ENCODE measurements around the gene NAA38.
"Not testable (repeated sequence)": the region's sequence is repeated elsewhere in the genome, so short reads cannot be mapped to it uniquely, and the experiment has no call there.

Gene NAA38

DNA sequence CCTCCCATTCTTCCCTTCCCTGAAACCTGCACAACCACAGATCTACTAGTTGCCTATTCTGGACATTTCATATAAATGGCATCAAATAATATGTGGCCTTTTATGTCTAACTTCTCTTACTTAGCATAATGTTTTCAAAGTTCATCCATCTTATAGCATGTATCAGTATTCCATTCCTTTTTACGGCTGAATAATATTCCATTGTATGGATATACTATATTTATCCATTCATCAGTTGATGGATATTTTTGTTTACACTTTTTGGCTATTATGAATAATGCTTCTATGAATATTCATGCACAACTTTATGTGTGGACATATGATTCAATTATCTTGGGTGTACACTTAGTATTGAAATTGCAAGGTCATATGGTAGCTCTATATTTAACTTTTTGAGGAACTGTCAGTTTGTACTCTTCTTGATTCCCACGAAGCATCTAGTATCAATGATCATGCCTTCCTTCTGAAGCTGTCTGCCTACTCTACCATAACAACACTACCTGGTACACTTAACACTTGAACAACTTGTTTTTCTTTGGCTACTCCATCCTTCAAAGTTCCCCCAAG is 18.5 kb upstream of the NAA38 start:
- no peaks in the 10 kb centered on the region for H3K9me3 ChIP-seq (ENCODE audit: control insufficient read depth, insufficient read depth, low read length)
- H3K4me1 ChIP-seq (ENCODE audit: control insufficient read depth, insufficient read depth, low read length), result no peaks in the 10 kb centered on the region
- H3K36me3 ChIP-seq (ENCODE audit: control insufficient read depth, insufficient read depth, low read length), result no peaks in the 10 kb centered on the region
- no peaks in the 10 kb centered on the region for H3K27me3 ChIP-seq (ENCODE audit: control insufficient read depth, insufficient read depth, low read length)
- no peak overlapping the region for H3K4me3 ChIP-seq (ENCODE audit: low read depth, low read length)
- no peak overlapping the region for H3K9ac ChIP-seq (ENCODE audit: low read depth, low read length)

DNA sequence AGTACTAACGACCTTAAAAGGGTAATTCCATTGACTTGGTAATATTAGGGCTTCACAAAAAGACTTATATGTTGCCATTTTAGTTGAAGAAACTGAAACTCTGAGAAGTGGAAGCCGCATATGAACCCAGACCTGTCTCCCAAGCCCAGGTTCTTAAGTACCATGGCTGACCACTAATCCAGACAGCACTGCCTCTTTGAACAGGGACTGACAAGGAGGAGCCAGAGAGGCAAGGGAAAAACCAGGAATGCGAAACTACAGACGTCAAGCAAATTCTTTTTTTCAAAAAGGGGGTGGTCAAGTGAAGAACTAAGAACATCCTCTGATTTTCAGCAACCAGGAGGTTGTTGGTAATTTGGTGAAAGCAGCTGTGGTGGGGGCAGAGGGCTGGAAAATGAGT is 15.7 kb upstream of the NAA38 start:
- H3K9ac ChIP-seq (ENCODE audit: low read depth, low read length), result no peak overlapping the region
- H3K36me3 ChIP-seq (ENCODE audit: control insufficient read depth, insufficient read depth, low read length), result no peaks in the 10 kb centered on the region
- H3K9me3 ChIP-seq (ENCODE audit: control insufficient read depth, insufficient read depth, low read length), result no peaks in the 10 kb centered on the region
- no peaks in the 10 kb centered on the region for H3K27me3 ChIP-seq (ENCODE audit: control insufficient read depth, insufficient read depth, low read length)
- H3K4me1 ChIP-seq (ENCODE audit: control insufficient read depth, insufficient read depth, low read length), result no peaks in the 10 kb centered on the region
- no peak overlapping the region for H3K4me3 ChIP-seq (ENCODE audit: low read depth, low read length)

DNA sequence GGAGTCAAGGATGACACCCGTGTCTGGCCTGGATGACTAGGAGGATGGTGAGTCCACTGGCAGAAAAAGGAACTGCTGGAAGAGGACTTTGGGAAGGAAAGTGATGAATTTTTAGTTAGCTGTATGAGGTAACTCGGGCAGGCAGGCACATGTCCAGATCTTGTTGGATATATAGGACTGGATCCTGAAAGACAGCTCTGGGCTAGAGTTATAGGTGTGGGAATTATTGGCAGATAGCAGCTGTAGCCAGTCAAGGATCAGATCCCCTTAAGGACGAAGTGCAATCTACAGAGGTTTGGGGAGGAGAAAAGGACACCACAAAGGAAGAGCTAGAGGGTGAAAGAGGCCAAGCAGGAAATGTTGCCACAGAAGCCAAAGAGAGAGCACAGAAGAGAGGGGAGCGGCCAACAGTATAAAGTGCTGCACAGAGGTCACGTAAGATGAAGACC is 10.5 kb upstream of the NAA38 start:
- Histone ChIP-seq H3K9ac (ENCODE audit: low read depth, low read length) (no peak overlapping the region), H3K36me3 (ENCODE audit: control insufficient read depth, insufficient read depth, low read length) (no peaks in the 10 kb centered on the region), H3K4me3 (ENCODE audit: low read depth, low read length) (no peak overlapping the region), H3K4me1 (ENCODE audit: control insufficient read depth, insufficient read depth, low read length) (no peaks in the 10 kb centered on the region), H3K9me3 (ENCODE audit: control insufficient read depth, insufficient read depth, low read length) (no peaks in the 10 kb centered on the region), H3K27me3 (ENCODE audit: control insufficient read depth, insufficient read depth, low read length) (no peaks in the 10 kb centered on the region)

DNA sequence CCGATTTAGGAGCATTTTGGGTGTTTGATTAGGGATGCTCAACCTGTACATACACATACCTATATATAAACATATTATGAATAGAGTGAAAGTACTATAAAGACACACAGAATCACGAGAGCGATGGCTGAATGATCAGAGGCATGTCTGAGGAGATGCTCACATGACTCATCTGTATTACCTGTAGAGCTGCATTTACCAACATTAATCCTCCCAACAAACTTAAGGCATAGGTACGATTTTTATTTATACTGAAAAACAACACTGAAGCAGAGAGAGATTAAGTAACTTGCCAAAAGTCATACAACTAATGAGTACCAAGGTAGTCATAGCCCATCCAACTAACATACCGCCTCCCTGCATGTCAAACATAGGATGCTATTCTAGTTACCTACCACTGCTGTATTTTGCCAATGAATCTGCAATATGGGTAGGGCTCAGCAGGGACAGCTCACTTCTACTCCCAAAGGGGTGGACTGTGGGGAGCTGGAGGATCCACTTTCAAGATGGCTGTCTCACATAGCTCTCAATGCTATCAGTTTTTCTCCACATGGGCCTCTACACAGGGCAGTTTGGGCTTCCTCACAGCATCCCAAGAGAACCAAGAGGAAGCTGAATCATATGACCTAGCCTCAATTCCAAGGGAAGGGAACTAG is 7.8 kb upstream of the NAA38 start:
- no peaks in the 10 kb centered on the region for H3K4me1 ChIP-seq (ENCODE audit: control insufficient read depth, insufficient read depth, low read length)
- H3K9ac ChIP-seq (ENCODE audit: low read depth, low read length), result no peak overlapping the region
- no peak overlapping the region for H3K4me3 ChIP-seq (ENCODE audit: low read depth, low read length)
- no peaks in the 10 kb centered on the region for H3K36me3 ChIP-seq (ENCODE audit: control insufficient read depth, insufficient read depth, low read length)
- H3K27me3 ChIP-seq (ENCODE audit: control insufficient read depth, insufficient read depth, low read length), result no peaks in the 10 kb centered on the region
- H3K9me3 ChIP-seq (ENCODE audit: control insufficient read depth, insufficient read depth, low read length), result no peaks in the 10 kb centered on the region

DNA sequence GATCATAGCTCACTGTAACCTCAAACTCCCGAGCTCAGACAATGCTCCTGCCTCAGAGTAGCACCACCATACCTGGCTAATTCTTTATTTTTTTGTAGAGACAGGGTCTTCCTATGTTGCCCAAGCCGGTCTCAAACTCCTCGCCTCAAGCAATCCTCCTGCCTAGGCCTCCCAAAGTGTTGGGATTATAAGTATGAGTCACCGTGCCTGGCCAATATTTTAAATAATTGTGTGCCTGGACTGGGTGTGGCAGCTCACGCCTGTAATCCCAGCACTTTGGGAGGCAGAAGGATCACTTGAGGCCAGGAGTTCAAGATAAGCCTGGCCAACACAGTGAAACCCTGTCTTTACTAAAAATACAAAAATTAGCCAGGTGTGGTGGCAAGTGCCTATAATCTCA is 7.0 kb upstream of the NAA38 start:
- not testable (repeated sequence) for H3K27me3 ChIP-seq (ENCODE audit: control insufficient read depth, insufficient read depth, low read length); H3K4me3 ChIP-seq (ENCODE audit: low read depth, low read length); H3K36me3 ChIP-seq (ENCODE audit: control insufficient read depth, insufficient read depth, low read length); H3K9me3 ChIP-seq (ENCODE audit: control insufficient read depth, insufficient read depth, low read length); H3K9ac ChIP-seq (ENCODE audit: low read depth, low read length); H3K4me1 ChIP-seq (ENCODE audit: control insufficient read depth, insufficient read depth, low read length)

DNA sequence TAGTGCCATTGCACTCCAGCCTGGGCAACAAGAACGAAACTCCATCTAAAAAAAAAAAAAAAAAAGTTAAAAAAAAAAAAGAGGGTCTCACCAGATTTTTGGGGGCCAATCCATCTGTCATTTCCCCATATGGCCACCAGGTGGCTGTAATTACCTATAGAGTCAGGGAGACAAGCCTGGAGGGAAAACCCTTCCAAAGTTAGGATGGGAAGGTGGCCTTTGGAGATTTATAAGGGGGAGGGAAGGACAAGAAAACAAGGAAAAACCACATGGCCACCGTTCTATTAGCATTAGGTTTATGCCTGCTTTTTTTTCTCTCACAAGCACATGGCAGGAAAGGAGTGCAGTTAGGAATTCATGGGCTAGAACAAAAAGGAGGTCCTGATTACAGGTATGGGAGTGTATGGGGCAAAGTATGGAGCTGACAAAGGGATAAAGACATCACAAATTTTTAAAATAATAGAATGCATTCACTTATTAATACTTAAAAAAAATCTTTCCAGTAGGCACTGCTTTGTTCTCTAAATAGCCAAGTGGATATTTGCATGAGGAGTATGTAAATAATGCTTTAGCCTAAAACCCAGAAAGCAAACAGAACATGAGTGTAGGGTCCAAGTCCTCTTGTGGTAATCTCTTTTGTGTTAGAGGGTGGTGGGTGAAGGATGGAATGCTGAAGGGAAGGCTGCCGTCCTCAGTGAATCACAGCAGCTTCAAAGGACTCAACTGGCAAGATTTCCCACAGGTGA is 5.5 kb upstream of the NAA38 start:
- Histone ChIP-seq H3K27me3 (ENCODE audit: control insufficient read depth, insufficient read depth, low read length) (no peaks in the 10 kb centered on the region), H3K4me1 (ENCODE audit: control insufficient read depth, insufficient read depth, low read length) (peaks cover 4% of the 10 kb centered on the region), H3K9me3 (ENCODE audit: control insufficient read depth, insufficient read depth, low read length) (no peaks in the 10 kb centered on the region), H3K4me3 (ENCODE audit: low read depth, low read length) (no peak overlapping the region), H3K36me3 (ENCODE audit: control insufficient read depth, insufficient read depth, low read length) (no peaks in the 10 kb centered on the region), H3K9ac (ENCODE audit: low read depth, low read length) (no peak overlapping the region)

DNA sequence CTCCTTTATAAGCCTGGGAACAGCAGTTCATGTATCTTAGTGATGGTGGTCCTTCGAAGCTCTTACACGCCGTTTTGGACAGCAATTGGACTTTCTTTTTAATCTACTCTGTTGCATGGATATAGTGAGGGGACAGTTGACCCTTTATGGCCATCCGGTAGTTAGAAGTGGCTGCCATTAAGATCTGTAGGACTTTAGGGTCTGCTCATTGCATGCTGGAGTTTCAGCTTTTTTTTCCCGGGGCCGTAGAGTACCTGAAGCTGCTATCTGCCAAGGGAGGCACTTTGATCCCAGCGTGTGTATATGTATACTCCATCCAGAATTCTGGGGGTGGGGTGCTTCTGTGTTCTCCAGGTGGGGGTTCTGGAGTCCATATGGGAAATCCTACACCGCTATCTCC is 1.7 kb upstream of the NAA38 start:
- H3K27me3 ChIP-seq (ENCODE audit: control insufficient read depth, insufficient read depth, low read length), result peaks cover 25% of the 10 kb centered on the region
- no peaks in the 10 kb centered on the region for H3K36me3 ChIP-seq (ENCODE audit: control insufficient read depth, insufficient read depth, low read length)
- H3K9me3 ChIP-seq (ENCODE audit: control insufficient read depth, insufficient read depth, low read length), result no peaks in the 10 kb centered on the region
- H3K4me1 ChIP-seq (ENCODE audit: control insufficient read depth, insufficient read depth, low read length), result peaks cover 6% of the 10 kb centered on the region
- no peak overlapping the region for H3K9ac ChIP-seq (ENCODE audit: low read depth, low read length)
- peak overlapping the region; percentile 95 for H3K4me3 ChIP-seq (ENCODE audit: low read depth, low read length)

DNA sequence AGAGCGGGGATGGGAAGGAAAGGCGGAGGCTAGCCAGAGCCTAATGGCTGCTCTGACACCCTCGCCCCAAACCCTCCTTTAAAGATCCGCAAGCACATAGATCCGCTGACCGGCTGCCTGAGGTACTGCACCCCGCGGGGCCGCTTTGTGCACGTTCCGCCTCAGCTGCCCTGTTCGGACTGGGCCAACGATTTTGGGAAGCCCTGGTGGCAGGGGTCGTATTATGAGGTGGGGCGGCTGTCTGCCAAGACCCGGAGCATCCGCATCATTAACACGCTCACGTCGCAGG is 1.1 kb upstream of the NAA38 start:
- no peaks in the 10 kb centered on the region for H3K9me3 ChIP-seq (ENCODE audit: control insufficient read depth, insufficient read depth, low read length)
- peaks cover 28% of the 10 kb centered on the region for H3K27me3 ChIP-seq (ENCODE audit: control insufficient read depth, insufficient read depth, low read length)
- H3K9ac ChIP-seq (ENCODE audit: low read depth, low read length), result peak overlapping the region; percentile 0
- H3K36me3 ChIP-seq (ENCODE audit: control insufficient read depth, insufficient read depth, low read length), result no peaks in the 10 kb centered on the region
- peak overlapping the region; percentile 95 for H3K4me3 ChIP-seq (ENCODE audit: low read depth, low read length)
- peaks cover 6% of the 10 kb centered on the region for H3K4me1 ChIP-seq (ENCODE audit: control insufficient read depth, insufficient read depth, low read length)

DNA sequence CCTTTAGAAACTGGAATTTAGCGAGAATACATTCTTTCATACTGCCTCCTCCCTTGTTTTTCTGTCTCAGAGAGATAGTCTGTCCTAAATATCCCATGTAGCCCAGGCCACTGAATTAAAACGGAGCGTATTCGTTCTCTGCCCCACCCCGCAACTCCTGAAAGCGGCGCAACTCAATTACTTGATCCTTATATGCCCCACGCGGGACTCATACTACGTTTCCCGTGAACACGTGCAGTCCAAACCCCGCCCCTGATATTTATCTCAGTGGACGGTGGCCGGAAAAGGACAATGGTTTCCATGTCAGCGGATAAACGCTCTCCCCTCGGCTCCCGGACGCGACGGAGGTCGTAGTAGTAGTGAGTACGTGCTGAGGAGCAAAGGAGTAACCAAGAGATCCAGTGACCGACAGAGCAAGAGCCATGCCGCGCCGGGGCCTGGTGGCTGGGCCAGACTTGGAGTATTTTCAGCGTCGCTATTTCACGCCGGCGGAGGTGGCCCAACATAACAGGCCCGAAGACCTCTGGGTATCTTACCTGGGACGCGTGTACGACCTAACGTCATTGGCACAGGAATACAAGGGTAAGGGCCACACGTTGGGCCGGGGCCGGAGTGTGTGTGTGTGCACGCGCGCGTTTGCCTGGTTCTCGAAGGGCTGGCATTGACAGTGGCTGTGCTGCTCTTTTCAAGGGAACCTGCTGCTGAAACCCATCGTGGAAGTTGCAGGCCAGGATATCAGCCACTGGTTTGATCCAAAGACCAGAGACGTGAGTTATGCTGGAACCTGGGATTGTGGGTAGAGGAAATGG is 558 bp upstream of the NAA38 start, which contains the start of gene CYB5D1:
CYB5D1 (plus strand) TSS at position 291 of the 809 bp plus-strand sequence; CDS start at position 423, 132 bp downstream.
- Histone ChIP-seq H3K9me3 (ENCODE audit: control insufficient read depth, insufficient read depth, low read length) (no peaks in the 10 kb centered on the region), H3K36me3 (ENCODE audit: control insufficient read depth, insufficient read depth, low read length) (no peaks in the 10 kb centered on the region), H3K4me3 (ENCODE audit: low read depth, low read length) (peak within 1 kb of the TSS; percentile 95), H3K4me1 (ENCODE audit: control insufficient read depth, insufficient read depth, low read length) (peaks cover 6% of the 10 kb centered on the region), H3K27me3 (ENCODE audit: control insufficient read depth, insufficient read depth, low read length) (peaks cover 32% of the 10 kb centered on the region), H3K9ac (ENCODE audit: low read depth, low read length) (peak within 1 kb of the TSS; percentile 98)

DNA sequence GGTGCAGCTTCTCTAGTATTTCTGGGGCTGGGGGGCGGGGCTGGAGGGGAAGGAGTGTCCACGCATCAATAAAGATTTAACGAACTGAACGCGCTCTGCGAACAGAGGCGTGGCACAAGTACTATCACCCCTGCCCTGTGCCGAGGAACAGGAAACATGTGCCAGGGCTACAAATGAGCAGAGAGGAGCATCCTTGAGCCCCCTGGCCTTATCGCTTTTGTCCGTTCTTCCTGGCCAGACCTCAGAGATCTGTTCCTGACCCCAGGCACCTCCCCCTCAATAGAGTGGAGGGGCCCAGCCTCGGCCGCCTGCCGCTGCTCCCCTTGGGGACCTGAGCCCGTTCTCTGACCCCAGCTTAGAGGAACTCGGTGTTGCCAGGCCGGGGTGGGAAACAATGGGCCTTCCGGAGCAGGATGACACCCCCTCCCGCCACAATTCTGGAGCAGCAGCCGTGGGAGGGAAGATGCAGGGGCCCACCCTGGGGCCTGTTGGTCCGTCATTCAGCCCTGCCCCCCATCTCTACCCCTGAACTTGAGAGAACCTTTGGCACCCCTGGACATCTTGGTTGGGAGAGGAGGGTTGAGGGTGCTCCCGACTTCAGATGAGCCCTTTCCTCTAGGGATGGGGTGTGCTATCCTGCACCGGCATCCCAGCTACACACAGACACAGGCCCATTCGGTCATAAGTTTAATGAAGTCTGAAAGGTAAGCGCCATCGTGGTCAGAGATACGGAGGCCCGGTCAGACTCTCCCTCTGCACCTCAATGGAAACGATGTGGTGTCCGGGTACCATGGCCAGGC is 1.1 kb downstream of the NAA38 start:
- no peaks in the 10 kb centered on the region for H3K9me3 ChIP-seq (ENCODE audit: control insufficient read depth, insufficient read depth, low read length)
- no peak overlapping the region for H3K9ac ChIP-seq (ENCODE audit: low read depth, low read length)
- peaks cover 7% of the 10 kb centered on the region for H3K4me1 ChIP-seq (ENCODE audit: control insufficient read depth, insufficient read depth, low read length)
- H3K4me3 ChIP-seq (ENCODE audit: low read depth, low read length), result peak overlapping the region; percentile 95
- peaks cover 45% of the 10 kb centered on the region for H3K27me3 ChIP-seq (ENCODE audit: control insufficient read depth, insufficient read depth, low read length)
- H3K36me3 ChIP-seq (ENCODE audit: control insufficient read depth, insufficient read depth, low read length), result peaks cover 2% of the 10 kb centered on the region

DNA sequence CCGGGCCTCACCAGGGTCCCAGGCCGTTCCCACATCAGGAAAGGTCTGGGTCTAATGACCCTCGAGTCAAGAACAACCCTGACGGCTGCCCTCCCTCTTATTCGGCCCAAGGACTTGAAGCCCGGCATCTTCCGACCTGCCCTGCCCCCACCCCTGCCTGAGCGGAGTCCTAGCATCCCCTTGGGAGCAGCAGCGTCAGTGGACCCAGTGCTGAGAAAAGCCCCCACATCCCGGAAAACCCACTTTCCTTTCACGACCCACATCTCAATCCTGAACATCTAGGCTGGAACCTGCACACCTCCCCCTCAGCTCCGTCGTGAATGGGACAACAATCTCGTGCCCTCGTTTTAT is 1.7 kb downstream of the NAA38 start:
- Histone ChIP-seq H3K27me3 (ENCODE audit: control insufficient read depth, insufficient read depth, low read length) (peaks cover 50% of the 10 kb centered on the region), H3K9ac (ENCODE audit: low read depth, low read length) (no peak overlapping the region), H3K4me3 (ENCODE audit: low read depth, low read length) (peak overlapping the region; percentile 95), H3K36me3 (ENCODE audit: control insufficient read depth, insufficient read depth, low read length) (peaks cover 5% of the 10 kb centered on the region), H3K4me1 (ENCODE audit: control insufficient read depth, insufficient read depth, low read length) (peaks cover 8% of the 10 kb centered on the region), H3K9me3 (ENCODE audit: control insufficient read depth, insufficient read depth, low read length) (no peaks in the 10 kb centered on the region)

Measured in iPS-15b (cell line).